Adipocyte (in vitro differentiated cells): Measurements from ENCODE around the gene IL17REL.
"Not testable (repeated sequence)": the region's sequence is repeated elsewhere in the genome, so short reads cannot be mapped to it uniquely, and the experiment has no call there.

Experiments used
- DNase-seq: peaks from one replicate; pipeline ENCODE4 v3.0.0-alpha.2; 2015; ENCODE audit warnings: low read depth
- H3K27me3 ChIP-seq: replicated peaks from 2 replicates; pipeline ENCODE4 v1.7.0; 2013; ENCODE audit warnings: mild to moderate bottlenecking, low read length, moderate library complexity; ENCODE audit not compliant: control insufficient read depth, insufficient read depth
- H3K36me3 ChIP-seq: 2 replicates; pipeline ENCODE4 v1.7.0; 2013; ENCODE audit warnings: low read length, mild to moderate bottlenecking, moderate library complexity; ENCODE audit not compliant: control insufficient read depth, insufficient read depth, severe bottlenecking
- H3K4me1 ChIP-seq: 2 replicates; pipeline ENCODE4 v1.7.0; 2013; ENCODE audit warnings: mild to moderate bottlenecking, low read length, moderate library complexity; ENCODE audit not compliant: control insufficient read depth, insufficient read depth
- H3K4me3 ChIP-seq: 2 replicates; pipeline ENCODE4 v1.7.0; 2013; ENCODE audit warnings: mild to moderate bottlenecking, low read length, moderate library complexity
- H3K9ac ChIP-seq: 2 replicates; pipeline ENCODE4 v1.7.0; 2013; ENCODE audit warnings: mild to moderate bottlenecking, low read length, moderate library complexity
- H3K9me3 ChIP-seq: 2 replicates; pipeline ENCODE4 v1.7.0; 2013; ENCODE audit warnings: mild to moderate bottlenecking, low read length, moderate library complexity; ENCODE audit not compliant: control insufficient read depth

Gene IL17REL

GRCh38 chr22:49996119-49996517 lies 16.4 kb downstream of the IL17REL start:
- Histone ChIP-seq H3K4me3 (no peak overlapping the region), H3K27me3 (peaks cover 20% of the 10 kb centered on the region), H3K9ac (no peak overlapping the region), H3K4me1 (peaks cover 4% of the 10 kb centered on the region), H3K36me3 (no peaks in the 10 kb centered on the region), H3K9me3 (peaks cover 10% of the 10 kb centered on the region)
- DNase-seq: no peak

- no peaks in the 10 kb centered on the region for H3K36me3 ChIP-seq
- H3K4me1 ChIP-seq: peaks cover 4% of the 10 kb centered on the region
- H3K9me3 ChIP-seq: peaks cover 16% of the 10 kb centered on the region
- H3K9ac ChIP-seq: no peak overlapping the region
- no peak for DNase-seq
- H3K4me3 ChIP-seq: no peak overlapping the region
- peaks cover 16% of the 10 kb centered on the region for H3K27me3 ChIP-seq
Observed at GRCh38 chr22:49995361-49996118, 17.0 kb downstream of the IL17REL start.

DNA sequence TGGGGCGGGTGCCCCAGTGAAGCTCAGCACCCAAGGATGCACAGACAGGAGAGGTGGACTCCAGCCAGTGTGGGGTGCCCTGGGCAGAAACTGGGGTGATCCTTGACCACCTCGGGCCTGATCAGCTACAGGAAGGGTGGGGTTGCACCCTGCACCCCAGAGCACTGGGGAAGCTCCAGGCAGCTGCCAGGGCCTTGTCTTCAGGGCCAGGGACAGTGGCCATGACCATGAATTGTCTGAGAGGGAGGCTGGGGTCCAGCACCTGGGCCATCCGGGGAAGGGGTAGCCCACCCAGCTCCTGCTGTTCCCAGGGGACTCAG lies 17.6 kb downstream of the IL17REL start:
- no peak overlapping the region for H3K4me3 ChIP-seq
- no peaks in the 10 kb centered on the region for H3K36me3 ChIP-seq
- H3K27me3 ChIP-seq: peaks cover 10% of the 10 kb centered on the region
- H3K9me3 ChIP-seq: peaks cover 18% of the 10 kb centered on the region
- peaks cover 4% of the 10 kb centered on the region for H3K4me1 ChIP-seq
- H3K9ac ChIP-seq: no peak overlapping the region
- DNase-seq: no peak

DNA sequence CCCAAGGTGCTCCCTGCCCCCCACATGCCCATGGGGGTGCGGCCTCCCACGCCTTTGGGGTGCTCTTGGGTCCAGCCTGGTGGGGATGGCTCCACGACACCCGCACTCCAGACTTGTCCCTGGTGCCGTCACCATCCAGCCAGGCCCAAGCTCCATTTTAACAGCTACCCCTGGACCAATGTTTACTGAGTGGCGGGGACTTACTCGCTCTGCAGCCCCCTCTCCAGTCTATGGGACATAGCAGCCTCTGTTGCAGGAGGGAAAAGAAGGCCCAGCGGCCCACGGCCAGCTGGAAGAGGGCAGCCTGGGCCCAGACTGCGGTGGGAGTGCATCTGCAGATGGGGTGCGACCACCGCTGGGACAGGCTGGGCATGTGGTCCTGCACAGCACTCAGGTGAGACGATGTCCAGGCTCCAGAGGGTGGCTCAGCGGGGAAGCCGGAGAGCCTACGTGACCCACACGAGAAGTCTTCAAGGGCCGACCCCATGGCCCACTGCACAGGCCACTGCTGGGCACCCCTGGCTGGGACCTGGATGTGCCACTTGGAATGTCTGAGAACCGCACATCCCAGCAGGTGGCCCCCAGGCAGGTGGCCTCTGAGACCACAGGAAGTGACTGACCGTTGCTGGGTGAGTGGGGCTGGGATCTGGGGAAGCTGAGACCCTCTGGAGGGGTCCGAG lies 18.1 kb downstream of the IL17REL start:
- Histone ChIP-seq H3K9me3 (peaks cover 18% of the 10 kb centered on the region), H3K4me3 (no peak overlapping the region), H3K36me3 (no peaks in the 10 kb centered on the region), H3K27me3 (peaks cover 8% of the 10 kb centered on the region), H3K9ac (no peak overlapping the region), H3K4me1 (peaks cover 4% of the 10 kb centered on the region)
- no peak for DNase-seq

- peaks cover 4% of the 10 kb centered on the region for H3K4me1 ChIP-seq
- DNase-seq: no peak
- H3K4me3 ChIP-seq: no peak overlapping the region
- no peak overlapping the region for H3K9ac ChIP-seq
- H3K36me3 ChIP-seq: no peaks in the 10 kb centered on the region
- peaks cover 4% of the 10 kb centered on the region for H3K27me3 ChIP-seq
- peaks cover 18% of the 10 kb centered on the region for H3K9me3 ChIP-seq
Observed at GRCh38 chr22:49993649-49994360, 18.8 kb downstream of the IL17REL start.

DNA sequence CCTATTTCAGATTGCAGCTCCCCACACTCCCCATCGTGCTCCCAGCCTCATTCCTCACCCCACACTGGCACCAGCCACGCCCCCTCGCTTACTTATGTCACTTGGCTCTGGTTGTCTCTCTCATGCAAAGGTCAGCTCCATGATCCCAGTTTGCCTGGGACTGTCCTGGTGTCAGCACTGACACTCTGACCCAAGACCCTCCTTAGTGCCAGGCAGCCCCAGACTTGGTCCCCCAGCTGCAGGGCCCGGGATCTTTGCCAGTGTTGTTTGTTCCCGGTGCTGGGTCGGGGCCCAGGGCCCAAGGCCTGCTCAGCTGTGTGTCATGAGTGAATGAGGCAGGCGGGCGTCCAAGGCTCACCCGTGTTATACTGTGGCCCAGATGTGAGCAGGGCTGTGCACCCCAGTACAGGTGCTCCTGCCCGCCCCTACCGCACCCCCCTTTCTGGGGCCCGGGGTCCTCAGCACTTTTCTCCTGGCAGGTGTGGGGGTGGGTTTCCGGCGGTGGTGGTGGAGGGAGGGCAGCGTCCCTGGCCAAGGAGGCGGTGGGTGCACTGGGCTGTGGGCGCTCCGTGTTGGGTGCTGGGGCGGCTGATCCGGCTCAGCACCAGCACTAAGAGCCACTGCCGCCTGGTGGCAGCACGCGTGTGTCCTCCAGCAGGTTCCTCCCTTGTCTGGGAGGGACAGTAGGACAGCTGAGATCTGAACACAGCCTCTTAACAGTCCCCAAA lies 19.5 kb downstream of the IL17REL start:
- Histone ChIP-seq H3K9ac (no peak overlapping the region), H3K4me3 (no peak overlapping the region), H3K27me3 (no peaks in the 10 kb centered on the region), H3K9me3 (peaks cover 18% of the 10 kb centered on the region), H3K4me1 (peaks cover 4% of the 10 kb centered on the region), H3K36me3 (no peaks in the 10 kb centered on the region)
- peak; percentile 74 for DNase-seq

DNA sequence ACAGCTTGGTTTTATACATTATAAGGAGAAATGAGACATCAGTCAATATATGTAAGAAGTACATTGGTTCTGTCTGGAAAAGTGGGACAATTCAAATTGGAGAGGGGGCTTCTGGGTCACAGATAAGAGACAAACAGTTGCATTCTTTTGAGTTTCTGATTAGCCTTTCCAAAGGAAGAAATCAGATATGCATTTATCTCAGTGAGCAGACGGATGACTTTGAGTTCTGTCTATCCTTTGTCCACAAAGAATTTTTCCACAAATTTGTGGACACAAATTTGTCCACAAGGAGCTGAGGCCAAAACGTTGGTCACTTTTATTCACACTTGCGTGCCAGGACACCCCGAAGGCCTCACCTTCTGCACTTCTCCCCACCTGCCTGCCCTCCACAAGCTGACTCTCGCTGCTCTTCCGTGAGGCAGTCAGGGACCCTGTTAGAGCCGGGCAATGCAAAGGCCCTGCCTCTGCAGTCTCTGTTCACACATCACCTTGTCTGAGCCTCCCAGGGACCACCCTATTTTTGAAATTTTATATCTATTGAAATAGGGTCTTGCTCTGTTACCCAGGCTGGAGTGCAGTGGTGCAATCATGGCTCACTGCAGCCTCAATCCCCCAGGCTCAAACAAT lies 20.5 kb downstream of the IL17REL start:
- no peak overlapping the region for H3K4me3 ChIP-seq
- no peaks in the 10 kb centered on the region for H3K36me3 ChIP-seq
- H3K4me1 ChIP-seq: peaks cover 4% of the 10 kb centered on the region
- peaks cover 18% of the 10 kb centered on the region for H3K9me3 ChIP-seq
- H3K27me3 ChIP-seq: no peaks in the 10 kb centered on the region
- no peak for DNase-seq
- H3K9ac ChIP-seq: no peak overlapping the region

GRCh38 chr22:49991167-49991566 lies 21.4 kb downstream of the IL17REL start:
- H3K27me3 ChIP-seq: peaks cover under 1% of the 10 kb centered on the region
- no peak for DNase-seq
- H3K9ac ChIP-seq: no peak overlapping the region
- no peak overlapping the region for H3K4me3 ChIP-seq
- peaks cover 4% of the 10 kb centered on the region for H3K4me1 ChIP-seq
- peaks cover 25% of the 10 kb centered on the region for H3K9me3 ChIP-seq
- H3K36me3 ChIP-seq: no peaks in the 10 kb centered on the region

GRCh38 chr22:49989826-49990225 lies 22.7 kb downstream of the IL17REL start:
- not testable (repeated sequence) for H3K27me3 ChIP-seq

GRCh38 chr22:49986325-49986724 lies 26.2 kb downstream of the IL17REL start:
- H3K27me3 ChIP-seq: peaks cover 22% of the 10 kb centered on the region
- peak overlapping the region; percentile 37 for H3K4me3 ChIP-seq
- H3K9me3 ChIP-seq: peaks cover 32% of the 10 kb centered on the region
- H3K4me1 ChIP-seq: no peaks in the 10 kb centered on the region
- DNase-seq: no peak
- H3K9ac ChIP-seq: no peak overlapping the region
- no peaks in the 10 kb centered on the region for H3K36me3 ChIP-seq

More at GRCh38 chr22:49989826-49990225, 22.7 kb downstream of the IL17REL start:
- not testable (repeated sequence) for H3K4me1 ChIP-seq, DNase-seq, H3K9ac ChIP-seq, H3K36me3 ChIP-seq, H3K4me3 ChIP-seq
- H3K9me3 ChIP-seq: peaks cover 37% of the 10 kb centered on the region
